Measurements from ENCODE around the gene APH1A. TPM values are rescaled to one million over a fixed set of nuclear protein-coding genes. Genes with fewer than 3 reads are reported as not detected.

Gene APH1A
- total and polyA plus RNA-seq, 10 of the 15 experiments (the other 5 are each of a cell fraction or from before 2014, with no cell fraction given), result 6.7 to 130 (median 87.7) TPM

DNA sequence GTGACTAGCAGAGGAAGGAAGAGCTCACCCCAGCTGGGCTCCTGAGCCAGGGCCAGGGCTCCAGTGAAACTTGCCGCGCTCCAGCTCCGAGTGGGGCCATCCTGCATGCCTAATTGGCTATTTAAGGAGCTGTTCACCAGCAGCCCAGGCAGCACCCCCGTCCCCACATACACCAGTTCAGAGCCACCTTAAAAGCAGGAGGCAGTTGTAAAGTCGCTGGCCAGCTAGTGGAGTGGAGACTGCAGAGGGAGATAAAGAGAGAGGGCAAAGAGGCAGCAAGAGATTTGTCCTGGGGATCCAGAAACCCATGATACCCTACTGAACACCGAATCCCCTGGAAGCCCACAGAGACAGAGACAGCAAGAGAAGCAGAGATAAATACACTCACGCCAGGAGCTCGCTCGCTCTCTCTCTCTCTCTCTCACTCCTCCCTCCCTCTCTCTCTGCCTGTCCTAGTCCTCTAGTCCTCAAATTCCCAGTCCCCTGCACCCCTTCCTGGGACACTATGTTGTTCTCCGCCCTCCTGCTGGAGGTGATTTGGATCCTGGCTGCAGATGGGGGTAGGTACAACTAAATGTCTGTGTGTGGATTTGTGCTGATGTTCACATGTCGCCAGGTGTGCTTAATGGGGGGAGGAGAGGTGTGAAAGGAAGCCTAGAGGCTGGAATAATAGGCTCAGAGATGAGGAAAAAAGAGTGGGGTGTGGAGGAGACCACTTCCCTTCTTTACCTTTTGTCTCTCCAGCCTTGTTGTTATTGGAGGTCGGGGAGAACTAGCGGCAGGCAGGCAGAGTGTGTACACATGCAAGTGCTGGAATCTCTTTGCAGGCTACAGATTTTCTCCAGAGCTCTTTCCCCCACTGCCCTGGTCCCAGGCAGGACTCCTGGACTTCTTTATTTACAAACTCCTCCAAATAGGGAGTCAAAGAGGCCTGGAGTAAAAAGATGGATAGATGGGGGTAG lies 10.9 kb downstream of the APH1A start, which contains the start of gene CA14:
Gene CA14 (plus strand): TSS at position 151 of the 962 bp plus-strand sequence. CDS start 355 bp downstream, at position 506.
- CTCF ChIA-PET, result interaction anchor here (0.7 to 7.5 kb wide), 5 partner anchors 23 to 737 kb away, joined by 4 to 98 read pairs (median 15); partner anchors contain the start of gene CIART
- POLR2A ChIA-PET, result no interaction called here
- no peak within 1 kb of the TSS for H2AFZ ChIP-seq (ENCODE audit: control insufficient read depth, low read depth, low read length)

More for the DNA sequence above, 10.9 kb downstream of the APH1A start, which contains the start of gene CA14:
- no peak within 1 kb of the TSS for H3K4me3 ChIP-seq
- no peak within 1 kb of the TSS for H3K4me2 ChIP-seq (ENCODE audit: control insufficient read depth, insufficient read depth)
- no peaks in the 10 kb centered on the region for H3K36me3 ChIP-seq (ENCODE audit: control insufficient read depth in 2 of 2, insufficient read depth in 2 of 2, low read length in 1 of 2)
- intact Hi-C loops (cut with micrococcal nuclease; ENCODE audit: unreplicated experiment), result loop anchor here (5.0 to 10.0 kb wide), 5 partner anchors 169 to 737 kb away; partner anchors contain the start of gene FALEC
- ATAC-seq, result no peak
- in situ Hi-C loops (cut with MboI), result loop anchor here (5.0 kb wide), 1 partner anchor 739 kb away; no protein-coding TSS in a partner anchor
- 36% methylated on average over 13 of the region's 13 CpGs for WGBS (ENCODE audit: insufficient coverage, insufficient replicate concordance, low lambda C conversion rate, missing lambda C conversion rate)
- no peak for TF ChIP-seq RBBP5 (conservative IDR thresholded peaks at IDR 0.05)
- no peak for TF ChIP-seq KDM1A (IDR thresholded peaks at IDR 0.05; ENCODE audit: borderline replicate concordance)
- TF ChIP-seq PML (IDR thresholded peaks at IDR 0.05; ENCODE audit: low read length), result no peak
- no peak for TF ChIP-seq IRF5 (IDR thresholded peaks at IDR 0.05; ENCODE audit: borderline replicate concordance)
- H3K27ac ChIP-seq (ENCODE audit: control insufficient read depth, insufficient read depth), result no peak within 1 kb of the TSS
- no peaks in the 10 kb centered on the region for H3K9me3 ChIP-seq (replicated peaks; ENCODE audit: control insufficient read depth, insufficient read depth, low read length)
- H3K9ac ChIP-seq (ENCODE audit: control insufficient read depth, insufficient read depth, low read length), result no peak within 1 kb of the TSS
- H3K27me3 ChIP-seq (replicated peaks in 1 of 2; ENCODE audit: control insufficient read depth in 2 of 2, insufficient read depth in 2 of 2, low read length in 1 of 2), result no peaks in the 10 kb centered on the region; a peak in 2 of 4 replicates
- H4K20me1 ChIP-seq (ENCODE audit: control insufficient read depth, insufficient read depth), result no peaks in the 10 kb centered on the region
- ChIA-PET SMC1A (ENCODE audit: uncharacterized antibody, unreplicated experiment) (interaction anchor here (0.8 to 3.2 kb wide), 2 partner anchors 20 to 23 kb away, joined by 4 to 17 read pairs; no protein-coding TSS in a partner anchor), RAD21 (ENCODE audit: unreplicated experiment) (interaction anchor here (1.0 to 1.6 kb wide), 2 partner anchors 32 to 669 kb away, joined by 3 read pairs; no protein-coding TSS in a partner anchor)
- no peak for FAIRE-seq
- no TSS peak for BruUV-seq (replicated peaks)
- no peak for DNase-seq (ENCODE audit: low read depth, low spot score)
- H3K4me1 ChIP-seq (ENCODE audit: control insufficient read depth, insufficient read depth, low read length), result peaks cover 5% of the 10 kb centered on the region; the same call in 1 of the 2 replicates
- H3K79me2 ChIP-seq (ENCODE audit: control insufficient read depth, insufficient read depth, low read length), result no peaks in the 10 kb centered on the region
